HL-60 (cell line): Measurements from ENCODE around the gene MVP.

Experiments
- CTCF ChIP-seq: IDR thresholded peaks from one replicate; pipeline ENCODE4 v1.5.1; 2011; ENCODE audit warnings: low read length, control low read depth, inconsistent platforms; ENCODE audit not compliant: insufficient read depth
- GABPA ChIP-seq: IDR thresholded peaks from 2 replicates; pipeline ENCODE4 v1.6.1; 2012; ENCODE audit warnings: low read depth
- POLR2AphosphoS5 ChIP-seq: IDR thresholded peaks from 2 replicates; pipeline ENCODE4 v1.6.1; 2012; ENCODE audit warnings: low read depth
- SPI1 ChIP-seq: IDR thresholded peaks from 2 replicates; pipeline ENCODE4 v1.6.1; 2012; ENCODE audit warnings: low read depth, mild to moderate bottlenecking, borderline replicate concordance
- TF ChIP-seq, protein P1 (sequence below): IDR thresholded peaks from 2 replicates; pipeline ENCODE4 v1.6.1; 2012; ENCODE audit warnings: low read depth; ENCODE audit not compliant: insufficient replicate concordance

GRCh38 chr16:29784157-29784556, 36.1 kb upstream of the MVP start:
- no peak for TF ChIP-seq CTCF
- no peak for TF ChIP-seq POLR2AphosphoS5
- TF ChIP-seq GABPA: no peak
- no peak for TF ChIP-seq SPI1
- TF ChIP-seq, protein P1, sequence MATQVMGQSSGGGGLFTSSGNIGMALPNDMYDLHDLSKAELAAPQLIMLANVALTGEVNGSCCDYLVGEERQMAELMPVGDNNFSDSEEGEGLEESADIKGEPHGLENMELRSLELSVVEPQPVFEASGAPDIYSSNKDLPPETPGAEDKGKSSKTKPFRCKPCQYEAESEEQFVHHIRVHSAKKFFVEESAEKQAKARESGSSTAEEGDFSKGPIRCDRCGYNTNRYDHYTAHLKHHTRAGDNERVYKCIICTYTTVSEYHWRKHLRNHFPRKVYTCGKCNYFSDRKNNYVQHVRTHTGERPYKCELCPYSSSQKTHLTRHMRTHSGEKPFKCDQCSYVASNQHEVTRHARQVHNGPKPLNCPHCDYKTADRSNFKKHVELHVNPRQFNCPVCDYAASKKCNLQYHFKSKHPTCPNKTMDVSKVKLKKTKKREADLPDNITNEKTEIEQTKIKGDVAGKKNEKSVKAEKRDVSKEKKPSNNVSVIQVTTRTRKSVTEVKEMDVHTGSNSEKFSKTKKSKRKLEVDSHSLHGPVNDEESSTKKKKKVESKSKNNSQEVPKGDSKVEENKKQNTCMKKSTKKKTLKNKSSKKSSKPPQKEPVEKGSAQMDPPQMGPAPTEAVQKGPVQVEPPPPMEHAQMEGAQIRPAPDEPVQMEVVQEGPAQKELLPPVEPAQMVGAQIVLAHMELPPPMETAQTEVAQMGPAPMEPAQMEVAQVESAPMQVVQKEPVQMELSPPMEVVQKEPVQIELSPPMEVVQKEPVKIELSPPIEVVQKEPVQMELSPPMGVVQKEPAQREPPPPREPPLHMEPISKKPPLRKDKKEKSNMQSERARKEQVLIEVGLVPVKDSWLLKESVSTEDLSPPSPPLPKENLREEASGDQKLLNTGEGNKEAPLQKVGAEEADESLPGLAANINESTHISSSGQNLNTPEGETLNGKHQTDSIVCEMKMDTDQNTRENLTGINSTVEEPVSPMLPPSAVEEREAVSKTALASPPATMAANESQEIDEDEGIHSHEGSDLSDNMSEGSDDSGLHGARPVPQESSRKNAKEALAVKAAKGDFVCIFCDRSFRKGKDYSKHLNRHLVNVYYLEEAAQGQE: no peak
